Heart right ventricle (tissue), 16 donors: Measurements from ENCODE around the gene PTPRN2. TPM values are rescaled to one million over a fixed set of nuclear protein-coding genes. Genes with fewer than 3 reads are reported as not detected.

Experiments used
- ATAC-seq, 8 donors: fragments of 200-7000 bp; cut with Tn5 transposase; one replicate each; pipeline ENCODE4 v1.9.1; 2020; ENCODE audit warnings: mild to moderate bottlenecking in 8 of 8, moderate library complexity in 8 of 8, moderate number of reproducible peaks in 1 of 8
- DNase-seq, 2 donors: peaks; one replicate each; pipeline ENCODE4 v3.0.0-alpha.2; 2020
- H3K27ac ChIP-seq, 10 donors: fragments of 200-600 bp; sonication (generic) in 2 of 10; one replicate each; pipeline versions ENCODE4 v1.5.0 to v1.8.0; 2020 to 2022; ENCODE audit warnings: mild to moderate bottlenecking in 3 of 10
- H3K27me3 ChIP-seq, 7 donors: fragments of 200-600 bp; one replicate each; pipeline ENCODE4 v1.8.0; 2021 to 2022; ENCODE audit warnings: mild to moderate bottlenecking in 2 of 7
- H3K36me3 ChIP-seq, 9 donors: fragments of 200-600 bp; sonication (generic) in 1 of 9; one replicate each; pipeline versions ENCODE4 v1.5.0 to v1.8.0; 2020 to 2022; ENCODE audit warnings: mild to moderate bottlenecking in 2 of 9
- H3K4me1 ChIP-seq, 9 donors: fragments of 200-600 bp; sonication (generic) in 1 of 9; one replicate each; pipeline versions ENCODE4 v1.5.0 to v1.8.0; 2020 to 2022; ENCODE audit warnings: mild to moderate bottlenecking in 4 of 9
- H3K4me3 ChIP-seq, 10 donors: fragments of 200-600 bp; sonication (generic) in 2 of 10; one replicate each; pipeline versions ENCODE4 v1.5.0 to v1.8.0; 2020 to 2022; ENCODE audit warnings: mild to moderate bottlenecking in 7 of 10, moderate library complexity in 2 of 10
- H3K9me3 ChIP-seq, 11 donors: fragments of 200-600 bp in 10 of 11; sonication (generic) in 2 of 11; one replicate each; pipeline versions ENCODE4 v1.5.0 to v1.8.0; 2013 to 2022; ENCODE audit warnings: mild to moderate bottlenecking in 2 of 11, control low read depth in 1 of 11, moderate library complexity in 1 of 11
- CTCF ChIP-seq, 9 donors: fragments of 200-600 bp; sonication (generic) in 2 of 9; IDR thresholded peaks; one replicate each; pipeline versions ENCODE4 v1.5.0 to v1.8.0; 2021 to 2022; ENCODE audit warnings: antibody characterized with exemption in 9 of 9, mild to moderate bottlenecking in 5 of 9, moderate library complexity in 1 of 9
- WGBS, 2 donors: extraction: QIAGEN DNeasy Blood & Tissue Kit; methylation state at CpG; one replicate each; pipeline ENCODE4 v1.1.7; 2013; ENCODE audit warnings: inconsistent platforms in 1 of 2; 5-methylcytosine and 5-hydroxymethylcytosine counted together
- intact Hi-C, 10 donors: fragments of 100-400 bp; cut with DNase I; formaldehyde crosslinking; loops; one replicate each; pipeline versions ENCODE4 v1.11.1 to v1.14.2; 2022
- polyA plus RNA-seq, 2 donors: library from polyadenylated mRNA; stranded (reverse); fragments of 200-250 nt; gene quantifications; one replicate each; pipeline ENCODE4 v1.2.3, GENCODE V29; 2013
- total RNA-seq, 10 donors: library from RNA; stranded (reverse); fragmentation: NEBNext Ultra II Directional in 3 of 10; extraction: Animal tissue kit (Norgen Biotek cat#: 25700) in 3 of 10; gene quantifications; one replicate each; pipeline versions ENCODE4 v1.2.1 to v1.2.4, GENCODE V29; 2021 to 2023
- donor health status: Arrhythmogenic right ventricular cardiomyopathy.
- donor health status: ischemic (EF 13 %, LVEDD 7.1; RV severe dilation, severe dysfunction).
- donor health status: healthy with polysubstance abuse.
- donor health status: DM: no; HTN: yes; CAD: no.
- donor health status: DM: no; HTN: no; CAD: no.
- donor health status: ischemic (EF 25% LVEDD 6.9; RV normal size, moderate dysfunction).
- donor health status: ischemic (EF 25% LVEDD 5.7; RV mildly dilated, moderate dysfunction).
- donor health status: healthy.
- donor health status: DM: yes; HTN: yes; CAD: no.
- donor health status: Ischemic cardiomyopathy.
- donor health status: ischemic (EF 35%, LVEDD 5.7; RV mildly dilated, moderate dysfunction).
- donor health status: nonischemic (EF 11% LVEDD 7.7; RV severe dilation, severe dysfunction).
- donor health status: DM: yes; HTN: yes; CAD: no.
- donor health status: PGD.
- donor health status: ischemic (EF 29% LVEDD 5.4; RV normal size, mild dysfunction).
- donor health status: nonischemic (EF 23%, LVEDD 6.1; RV moderate dilation, normal function).

PTPRN2 gene
- total and polyA plus RNA-seq, 12 donors: 0.82 to 1.8 (median 1.3) TPM

DNA sequence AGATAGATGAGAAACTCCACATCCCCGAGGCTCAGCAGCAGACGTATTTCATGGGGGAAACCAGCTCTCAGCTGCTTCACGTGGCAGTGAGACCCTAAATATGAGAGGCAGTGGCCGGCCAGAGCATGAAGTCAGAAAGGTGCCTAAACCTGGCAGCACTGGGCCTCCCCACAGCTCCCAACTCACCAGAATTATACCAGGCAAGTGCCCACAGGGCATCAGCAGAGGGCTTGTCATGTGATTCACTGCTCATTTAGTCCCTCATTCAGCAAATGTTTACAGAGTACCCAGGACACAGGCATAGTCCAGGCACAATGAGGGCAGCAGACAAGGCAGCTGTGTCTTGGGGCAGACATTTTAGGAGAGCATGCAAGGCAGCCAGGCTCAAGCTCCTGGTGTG, 212.6 kb downstream of the PTPRN2 start:
- intact Hi-C loops: no loop called here
- no peak for TF ChIP-seq CTCF (IDR thresholded peaks at IDR 0.05)
- no peaks in the 10 kb centered on the region for H3K4me1 ChIP-seq
- no peaks in the 10 kb centered on the region for H3K36me3 ChIP-seq
- H3K9me3 ChIP-seq: peaks cover 0 to 1% (median 0%) of the 10 kb centered on the region in 11 donors
- no peak overlapping the region for H3K27ac ChIP-seq
- H3K27me3 ChIP-seq: peaks cover 0 to 39% (median 12%) of the 10 kb centered on the region in 7 donors
- DNase-seq: no peak
- no peak for ATAC-seq
- H3K4me3 ChIP-seq: no peak overlapping the region
- WGBS, 2 donors: 70 to 71% methylated on average over 4 of the region's 4 CpGs

- Histone ChIP-seq H3K27me3 (peaks cover 0 to 39% (median 12%) of the 10 kb centered on the region in 7 donors), H3K36me3 (no peaks in the 10 kb centered on the region), H3K9me3 (no peaks in the 10 kb centered on the region), H3K4me3 (no peak overlapping the region), H3K27ac (no peak overlapping the region), H3K4me1 (no peaks in the 10 kb centered on the region)
- TF ChIP-seq CTCF (IDR thresholded peaks at IDR 0.05): no peak
- DNase-seq (no peak), ATAC-seq (no peak)
- intact Hi-C loops: no loop called here
- whole genome bisulfite sequencing, 2 donors: 89 to 91% methylated on average over 6 of the region's 6 CpGs
Measured at GRCh38 chr7:158374586-158374985, 213.0 kb downstream of the PTPRN2 start.

GRCh38 chr7:158374146-158374545, 213.5 kb downstream of the PTPRN2 start:
- H3K4me3 ChIP-seq: no peak overlapping the region
- no peaks in the 10 kb centered on the region for H3K9me3 ChIP-seq
- 78% methylated on average over 5 of the region's 5 CpGs for WGBS, 2 donors
- intact Hi-C loops: no loop called here
- no peak overlapping the region for H3K27ac ChIP-seq
- no peaks in the 10 kb centered on the region for H3K4me1 ChIP-seq
- H3K27me3 ChIP-seq: peaks cover 0 to 39% (median 12%) of the 10 kb centered on the region in 7 donors
- TF ChIP-seq CTCF (IDR thresholded peaks at IDR 0.05): no peak
- ATAC-seq (no peak), DNase-seq (no peak)
- no peaks in the 10 kb centered on the region for H3K36me3 ChIP-seq

GRCh38 chr7:158373476-158374133, 214.0 kb downstream of the PTPRN2 start:
- no peaks in the 10 kb centered on the region for H3K4me1 ChIP-seq
- 74 to 77% methylated on average over 18 of the region's 18 CpGs for WGBS, 2 donors
- ATAC-seq (no peak), DNase-seq (no peak)
- H3K9me3 ChIP-seq: no peaks in the 10 kb centered on the region
- no peak overlapping the region for H3K27ac ChIP-seq
- H3K36me3 ChIP-seq: no peaks in the 10 kb centered on the region
- intact Hi-C loops: no loop called here
- no peak for TF ChIP-seq CTCF (IDR thresholded peaks at IDR 0.05)
- no peak overlapping the region for H3K4me3 ChIP-seq
- H3K27me3 ChIP-seq: peaks cover 0 to 35% (median 12%) of the 10 kb centered on the region in 7 donors
